HG02885 (cell line): Measurements from ENCODE around the gene CAMTA1.

Experiments used
- ATAC-seq: cut with Tn5 transposase; IDR thresholded peaks from one replicate; pipeline ENCODE4 v1.9.1; 2021; ENCODE audit warnings: mild to moderate bottlenecking; ENCODE audit not compliant: unreplicated experiment, poor library complexity

The CAMTA1 gene

DNA sequence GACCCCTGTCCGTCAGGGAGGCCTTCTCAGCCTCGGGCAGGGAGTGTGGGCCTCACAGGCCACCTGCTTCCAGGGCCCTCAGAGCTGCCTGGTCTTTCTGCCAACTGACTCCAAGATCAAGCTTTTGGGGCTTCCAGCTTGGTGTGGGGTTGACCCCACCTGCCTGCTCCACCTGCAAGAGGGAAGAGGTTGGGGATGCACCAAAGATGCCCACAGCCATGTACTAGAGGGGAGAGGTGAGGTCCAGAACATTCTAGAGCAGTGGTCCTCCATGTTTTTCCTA is 719.1 kb downstream of the CAMTA1 start:
- ATAC-seq = no peak

DNA sequence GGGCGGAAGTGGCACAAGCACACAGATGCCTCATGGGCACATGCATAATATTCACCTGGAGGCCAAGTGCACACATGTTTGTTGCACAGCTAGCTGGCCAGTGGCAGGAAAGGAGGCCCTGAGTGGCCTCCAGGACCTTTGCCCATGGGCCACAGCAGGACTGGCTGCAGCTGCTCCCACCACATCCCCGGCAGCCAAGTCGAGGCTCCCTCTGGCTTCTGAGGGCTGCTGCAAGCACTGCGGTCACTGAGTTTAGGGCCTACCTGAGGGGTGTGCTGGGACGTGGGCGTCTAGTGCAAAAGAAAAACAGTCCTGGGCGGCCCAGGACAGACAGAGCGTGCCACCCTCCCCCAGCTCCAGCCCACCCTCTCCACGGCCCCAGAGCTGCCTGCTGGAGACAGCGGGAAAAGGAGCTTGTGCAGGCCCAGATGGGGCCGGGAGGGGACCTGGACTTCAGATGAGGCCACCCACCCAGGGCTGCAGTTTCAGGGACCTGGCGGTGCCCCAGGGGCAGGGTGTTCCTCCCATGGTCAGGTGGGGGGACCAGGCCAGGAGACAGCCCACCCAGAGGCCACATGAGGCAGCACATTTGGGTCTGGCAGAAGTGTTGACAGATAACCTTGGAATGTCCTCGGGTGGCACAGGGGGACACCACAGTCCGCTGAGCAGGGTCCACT is 720.0 kb downstream of the CAMTA1 start:
- ATAC-seq = no peak

DNA sequence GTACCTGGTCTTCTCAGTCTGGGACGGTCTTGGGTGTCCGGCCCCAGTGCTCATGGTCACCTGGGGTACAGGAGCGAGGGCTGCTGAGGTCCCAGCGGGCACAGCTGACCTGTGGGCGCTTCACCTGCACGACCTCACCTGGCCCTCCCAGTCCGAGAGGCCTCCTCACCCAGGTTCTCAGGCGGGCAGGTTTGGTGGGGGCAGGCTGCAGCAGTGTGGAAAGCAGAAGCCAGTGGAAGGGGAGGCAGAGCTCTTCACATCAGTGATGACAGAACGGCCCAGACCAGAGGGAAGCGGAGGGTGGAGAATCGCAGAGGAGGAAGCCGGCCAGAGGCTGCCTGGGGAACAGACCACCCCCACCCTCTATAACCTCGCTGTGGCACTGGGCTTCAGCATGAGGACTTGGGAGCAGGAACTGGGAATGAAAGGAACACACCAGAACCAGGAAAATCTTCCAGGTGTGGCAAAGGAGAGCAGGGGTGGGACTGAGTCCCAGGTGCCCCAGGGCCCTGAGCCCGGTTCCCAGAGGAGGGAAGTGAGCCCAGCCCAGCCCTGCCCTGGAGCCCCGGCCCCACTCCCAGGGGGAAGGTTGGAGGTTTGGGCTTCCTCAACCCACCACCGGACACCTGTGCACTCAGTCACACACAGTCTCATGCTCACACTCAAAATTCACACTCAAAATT is 720.7 kb downstream of the CAMTA1 start:
- no peak for ATAC-seq

DNA sequence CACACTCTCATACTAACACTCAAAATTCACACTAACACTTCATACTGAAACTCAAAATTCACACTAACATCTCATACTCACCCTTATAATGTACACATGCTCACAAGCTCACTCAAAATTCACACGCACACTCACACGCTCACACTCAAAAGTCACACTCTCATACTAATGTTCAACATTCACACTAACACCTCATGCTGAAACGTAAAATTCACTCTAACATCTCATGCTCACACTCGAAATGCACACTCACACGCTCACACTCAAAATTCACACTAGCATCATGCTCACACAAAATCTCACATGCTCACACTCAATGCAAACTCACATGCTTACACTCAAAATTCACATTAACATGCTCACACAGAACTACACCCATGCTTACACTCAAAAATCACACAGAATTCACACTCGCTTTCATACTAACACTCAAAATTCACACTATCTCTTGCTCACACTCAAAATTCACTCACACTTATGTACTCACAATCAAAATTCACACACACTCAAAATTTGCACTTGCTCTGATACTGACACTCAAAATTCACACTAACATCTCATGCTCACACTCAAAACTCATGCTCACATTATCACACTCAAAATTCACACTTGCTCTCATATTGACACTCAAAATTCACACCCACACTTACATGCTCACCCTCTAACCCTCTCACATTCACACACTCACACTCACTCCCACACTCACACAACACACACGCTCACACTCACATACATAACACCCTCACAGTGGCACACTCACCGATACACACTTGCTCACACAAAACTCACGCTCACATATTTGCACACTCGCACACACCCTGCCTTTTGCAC is 721.4 kb downstream of the CAMTA1 start:
- ATAC-seq = no peak

DNA sequence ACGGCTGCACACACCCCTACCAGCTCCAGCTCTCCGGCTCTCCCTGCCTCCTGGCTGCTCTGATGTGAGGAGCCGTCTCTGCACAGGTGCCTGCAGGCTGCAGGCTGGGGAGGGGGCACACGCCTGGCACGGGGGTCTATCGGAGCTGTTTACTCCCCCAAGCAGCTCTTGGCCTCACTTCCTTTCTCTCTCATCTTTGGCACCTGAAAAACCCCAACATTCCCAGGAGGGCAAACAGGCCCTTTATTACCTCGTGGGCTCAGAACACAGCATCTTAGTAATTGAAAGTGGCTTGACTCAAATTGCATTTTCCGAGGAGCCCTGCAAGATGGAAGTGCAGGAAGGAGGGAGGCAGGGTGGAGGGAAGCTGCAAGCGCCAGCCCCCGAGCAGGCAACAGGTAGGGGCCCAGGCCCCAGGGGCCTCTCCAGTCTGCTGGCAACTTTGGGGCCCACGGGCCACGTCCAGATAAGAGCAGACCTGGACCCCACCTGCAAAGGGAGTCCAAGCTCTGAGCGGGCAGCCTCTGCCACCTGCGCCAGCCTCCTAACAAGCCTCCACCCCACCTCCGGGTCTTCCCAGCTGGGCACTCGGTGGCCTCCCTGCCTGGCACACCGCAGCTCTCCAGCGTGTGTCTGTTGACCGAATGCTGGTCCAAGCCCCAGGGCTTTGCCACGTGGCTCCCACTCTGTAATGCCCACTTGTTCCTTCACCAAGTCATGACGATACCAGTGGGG is 722.2 kb downstream of the CAMTA1 start:
- ATAC-seq = no peak

DNA sequence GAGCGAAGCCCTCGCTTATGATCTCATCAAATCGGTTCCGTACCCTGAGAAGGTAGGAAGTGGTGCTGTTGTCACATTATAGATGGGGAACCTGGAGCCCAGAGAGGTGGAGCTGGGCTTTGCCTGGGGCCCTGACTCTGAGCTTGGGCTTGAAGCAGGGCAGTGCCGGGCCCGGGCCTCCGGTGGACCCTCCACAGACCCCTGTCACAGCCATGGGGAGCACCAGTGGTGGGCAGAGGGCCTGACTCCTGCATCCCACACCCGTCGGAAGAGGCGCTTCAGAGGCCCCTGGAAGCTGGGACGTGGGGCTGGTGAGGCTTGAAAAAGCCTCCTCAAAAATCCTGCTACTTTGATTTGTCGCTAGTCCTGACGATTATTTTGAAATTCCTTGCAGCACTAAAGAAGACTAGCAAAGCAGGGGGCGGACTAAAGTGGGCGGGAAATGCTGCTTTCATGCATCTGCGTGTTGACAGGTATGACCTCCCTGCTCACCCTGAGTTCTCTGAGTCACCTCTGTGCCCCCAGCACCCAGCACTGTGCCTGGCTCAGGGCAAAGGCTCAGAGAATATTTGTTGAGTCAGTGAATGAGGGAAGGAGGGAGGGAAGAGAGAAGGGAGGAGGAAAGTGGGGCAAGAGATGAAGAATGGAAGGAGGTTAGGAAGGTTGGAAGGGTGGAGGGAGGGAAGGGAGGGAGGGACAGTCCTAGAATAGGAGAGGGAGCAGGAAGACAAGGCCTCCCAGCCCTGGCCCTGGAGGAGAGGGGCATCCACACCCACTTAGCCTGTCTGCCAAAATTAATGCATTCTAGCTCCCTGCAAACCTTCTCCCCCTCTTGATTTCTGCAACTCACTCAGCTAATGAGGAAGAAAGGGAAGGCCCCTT is 723.0 kb downstream of the CAMTA1 start:
- no peak for ATAC-seq

DNA sequence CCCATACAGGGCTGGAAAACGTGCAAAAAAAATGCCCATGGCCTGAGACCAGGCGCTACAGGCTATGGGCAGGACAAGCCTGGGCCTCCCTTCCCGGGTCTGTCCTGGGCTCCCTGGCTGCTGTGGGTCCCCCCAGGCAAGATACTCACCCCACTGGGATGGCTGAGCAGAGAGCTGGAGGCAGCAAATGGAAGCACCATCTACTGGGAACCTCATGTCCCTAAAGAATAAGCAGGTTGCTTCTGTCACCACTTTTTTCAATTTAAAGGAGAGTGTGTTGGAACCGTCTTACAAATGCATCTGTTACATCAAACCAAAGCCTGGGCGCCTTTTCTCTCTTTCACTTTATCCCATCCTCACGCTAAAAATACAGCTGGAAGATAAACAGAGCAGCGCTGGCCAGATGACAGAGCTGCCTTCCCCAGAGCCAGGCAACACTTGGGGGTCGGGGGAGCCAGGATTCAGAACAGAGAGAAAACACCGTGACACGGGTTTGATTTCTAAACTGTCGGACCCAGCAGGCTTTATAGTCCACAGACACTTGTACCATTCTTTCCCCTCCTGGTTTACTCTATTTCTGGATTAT is 723.8 kb downstream of the CAMTA1 start:
- ATAC-seq = no peak

DNA sequence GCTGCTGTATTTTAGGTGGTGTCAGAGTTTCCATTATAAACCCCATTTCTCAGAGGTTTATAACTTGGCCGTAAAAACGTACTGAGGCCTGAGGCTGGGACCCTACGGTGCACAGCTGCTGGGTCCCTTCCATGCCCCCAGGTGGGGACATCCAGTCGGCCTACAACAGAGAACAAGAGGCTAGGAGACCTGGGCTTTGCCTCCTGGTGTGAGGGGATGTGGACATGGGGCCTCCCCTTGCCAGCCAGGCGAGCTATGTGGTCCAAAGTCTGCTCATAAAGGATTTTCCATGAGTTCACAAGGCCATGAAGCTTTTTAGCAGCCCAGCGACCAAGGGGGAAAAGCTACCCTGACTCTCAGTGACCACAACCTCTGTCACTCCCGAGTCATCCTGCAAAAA is 724.3 kb downstream of the CAMTA1 start:
- ATAC-seq = no peak

DNA sequence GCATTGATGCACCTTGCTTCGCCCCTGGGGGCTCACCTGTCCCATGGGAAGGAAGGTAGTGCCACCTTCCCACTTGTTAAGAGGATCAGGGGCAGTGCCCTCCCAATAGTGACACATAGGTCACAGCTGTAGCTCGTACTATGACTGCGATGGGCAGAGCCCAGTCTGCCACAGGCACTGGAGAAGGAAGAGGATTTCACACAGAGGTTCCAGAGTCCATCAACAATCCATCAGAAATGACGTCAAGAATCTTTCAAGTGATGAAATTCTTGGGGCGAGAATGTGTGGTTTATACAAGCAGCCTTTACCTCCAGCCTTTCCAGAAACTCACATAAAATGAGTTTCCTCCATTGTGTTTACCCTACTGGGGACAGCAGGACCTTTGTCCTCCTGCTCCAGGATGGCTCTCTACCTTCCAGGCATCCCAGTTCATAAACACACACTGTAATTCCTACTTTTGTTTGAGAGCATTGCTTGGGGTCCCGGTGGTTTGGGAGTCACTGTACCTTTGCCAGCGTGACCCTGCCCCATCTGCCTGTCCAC is 725.2 kb downstream of the CAMTA1 start:
- ATAC-seq = no peak

DNA sequence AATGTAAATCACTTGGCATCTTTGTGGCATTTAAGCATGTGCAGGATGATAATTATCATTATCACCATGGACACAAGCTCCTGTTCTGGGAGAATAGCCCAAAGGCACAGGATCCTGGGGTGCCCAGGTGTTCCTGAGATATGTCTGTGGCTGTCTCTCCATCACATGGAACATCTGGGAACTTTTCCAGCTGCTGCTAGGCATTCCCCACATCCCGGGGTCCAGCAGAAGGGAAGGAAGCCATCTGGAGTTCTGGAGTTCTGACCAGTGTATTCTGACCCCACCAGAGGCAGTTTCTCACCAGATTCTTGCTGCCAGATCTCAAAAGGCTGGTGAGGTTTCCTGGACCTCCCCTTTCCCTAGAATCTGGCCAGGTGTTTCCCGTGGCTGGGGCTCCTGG is 726.1 kb downstream of the CAMTA1 start:
- no peak for ATAC-seq

DNA sequence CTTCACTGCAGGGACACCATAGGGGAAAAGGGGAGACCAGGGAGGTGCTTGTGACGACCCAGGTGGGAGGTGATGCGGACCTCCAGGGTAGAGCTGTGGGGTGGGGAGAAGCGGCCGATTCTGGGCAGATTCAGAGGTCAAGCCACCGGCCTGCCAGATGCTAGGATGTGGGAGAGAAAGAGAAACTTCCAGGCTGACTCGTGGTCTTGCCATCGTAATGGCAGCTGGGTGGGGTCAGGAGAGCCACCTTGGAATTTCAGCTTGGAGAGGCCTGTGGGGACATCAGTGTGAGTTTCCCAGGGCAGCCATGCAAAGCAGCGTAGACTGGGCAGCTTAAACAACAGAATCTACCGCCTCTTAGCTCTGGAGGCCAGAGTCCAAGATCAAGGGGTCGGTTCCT is 727.8 kb downstream of the CAMTA1 start:
- no peak for ATAC-seq

DNA sequence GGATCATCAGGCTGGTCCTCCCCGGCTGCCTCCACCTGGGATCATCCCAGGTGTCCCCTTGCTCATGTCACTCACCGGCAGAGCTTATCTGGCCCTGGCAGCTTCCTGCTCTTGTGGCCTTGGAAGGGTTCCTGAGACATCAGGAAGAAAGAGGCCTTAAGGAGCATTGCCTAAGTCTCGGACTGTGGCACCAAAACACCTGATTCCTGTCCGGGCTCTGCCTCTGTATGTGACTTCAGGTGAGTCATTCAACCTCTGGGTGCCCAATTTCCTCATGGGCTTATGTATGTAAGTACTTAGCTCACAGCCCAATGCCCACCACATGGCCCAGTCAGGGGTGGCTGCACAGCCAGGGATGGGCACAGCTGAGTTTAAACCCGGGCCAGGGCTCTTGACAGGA is 729.9 kb downstream of the CAMTA1 start:
- no peak for ATAC-seq

DNA sequence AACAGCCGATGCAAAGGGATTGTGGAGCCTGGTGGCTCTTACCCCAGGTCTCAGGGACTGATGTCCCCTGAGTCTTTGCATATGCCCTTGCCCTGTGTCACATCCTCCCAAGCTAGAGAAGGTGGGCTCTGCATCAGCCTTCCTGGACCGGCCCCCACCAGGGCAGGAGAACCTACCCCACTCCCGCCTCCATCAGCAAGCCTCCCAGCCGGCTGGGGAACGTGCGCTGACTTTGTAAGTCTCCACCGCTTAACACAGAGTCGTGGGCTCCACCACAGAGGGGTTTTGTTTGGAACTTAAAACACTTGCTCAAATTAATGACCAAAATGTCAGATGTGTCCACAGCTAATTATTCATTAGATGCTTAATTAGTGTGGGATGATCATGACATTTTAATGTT is 730.6 kb downstream of the CAMTA1 start:
- ATAC-seq = no peak

DNA sequence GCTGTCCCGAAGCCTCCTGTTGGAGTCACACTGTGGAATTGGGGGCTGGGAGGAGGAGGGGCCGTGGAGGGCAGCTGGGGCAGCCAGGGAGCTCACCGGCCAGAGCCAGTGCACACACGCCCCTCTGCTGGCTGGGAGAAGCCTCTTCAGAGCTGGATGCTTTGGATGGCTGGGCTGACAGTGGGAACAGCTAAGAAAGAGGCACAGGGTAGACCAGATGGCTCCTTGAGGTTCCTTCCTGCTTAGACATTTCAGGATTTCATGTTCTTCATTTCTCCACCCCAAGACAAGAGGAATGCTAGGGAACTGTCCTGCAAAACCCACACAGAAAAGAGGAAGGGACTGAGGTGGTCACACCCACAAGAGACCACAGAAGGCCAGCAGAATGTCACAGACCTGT is 731.1 kb downstream of the CAMTA1 start:
- no peak for ATAC-seq

DNA sequence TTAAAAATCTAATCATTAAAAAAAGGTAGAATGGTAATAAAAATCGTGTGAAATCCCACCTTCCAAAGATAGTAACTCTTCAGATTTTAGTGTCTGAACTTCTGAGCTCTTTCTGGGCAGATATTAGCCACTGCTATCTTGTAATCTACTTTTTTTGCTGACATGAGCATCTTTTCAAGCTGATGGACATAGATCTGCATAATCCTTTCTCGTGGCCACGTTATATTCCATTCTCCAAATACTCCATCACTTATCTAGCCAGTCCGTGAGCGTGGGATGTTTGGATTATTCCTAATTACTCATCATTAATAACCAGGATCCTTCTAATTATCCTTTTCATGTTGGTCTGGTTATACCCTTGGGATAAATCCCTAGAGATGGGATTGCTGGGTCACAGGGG is 731.7 kb downstream of the CAMTA1 start:
- no peak for ATAC-seq

DNA sequence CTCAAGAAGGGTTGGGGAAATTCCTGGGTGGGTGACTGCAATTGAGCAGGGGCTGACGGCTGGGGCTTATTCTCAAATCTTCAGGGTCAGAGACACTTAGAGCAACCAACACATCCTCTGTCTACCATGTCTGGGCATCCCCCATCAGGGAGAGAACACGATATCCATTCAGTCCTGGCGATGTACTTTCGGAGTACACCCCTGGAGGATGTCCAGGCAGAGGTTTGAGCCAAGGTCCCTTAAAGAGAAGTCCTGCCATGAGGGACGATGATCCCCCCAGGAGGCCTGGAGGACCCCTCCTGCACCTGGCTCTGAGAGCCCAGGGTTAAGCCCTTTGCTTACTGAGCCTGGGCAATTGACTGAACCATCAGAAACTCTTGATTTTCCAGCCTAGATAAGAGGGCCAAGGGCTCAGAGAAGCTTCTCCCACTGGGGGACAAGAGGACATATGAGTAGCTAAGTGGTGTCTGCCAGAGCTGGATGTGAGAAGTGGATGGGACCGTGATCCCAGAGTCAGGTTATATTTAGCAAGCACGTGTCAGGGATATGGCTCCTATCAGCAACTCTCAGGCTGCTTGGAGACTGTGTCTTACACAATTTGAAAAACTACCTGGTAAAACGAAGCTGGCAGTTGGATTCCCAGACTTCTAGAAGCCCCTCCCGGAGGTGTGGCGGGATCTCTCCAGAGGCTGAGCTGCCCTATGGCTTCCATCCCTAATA is 732.5 kb downstream of the CAMTA1 start:
- ATAC-seq = no peak

DNA sequence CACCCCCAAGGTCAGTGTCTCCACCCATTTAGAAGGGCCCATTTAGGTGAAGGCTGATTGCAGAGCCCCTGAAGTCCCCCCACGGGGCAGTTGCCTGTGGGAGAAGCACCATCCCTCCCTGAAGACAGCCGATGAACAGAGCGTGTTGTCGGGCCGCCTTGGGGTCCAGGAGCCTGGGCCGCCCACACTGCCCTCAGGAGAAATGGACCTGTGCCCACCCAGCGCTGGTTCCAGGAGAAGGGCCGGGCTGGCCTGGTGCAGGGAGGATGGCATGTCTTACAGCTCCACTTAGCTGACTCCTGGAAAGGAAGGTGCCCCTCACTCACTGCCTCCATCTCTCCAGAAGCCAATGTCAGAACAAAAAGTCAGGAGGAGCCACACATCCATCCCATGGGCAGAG is 733.2 kb downstream of the CAMTA1 start:
- ATAC-seq = no peak

DNA sequence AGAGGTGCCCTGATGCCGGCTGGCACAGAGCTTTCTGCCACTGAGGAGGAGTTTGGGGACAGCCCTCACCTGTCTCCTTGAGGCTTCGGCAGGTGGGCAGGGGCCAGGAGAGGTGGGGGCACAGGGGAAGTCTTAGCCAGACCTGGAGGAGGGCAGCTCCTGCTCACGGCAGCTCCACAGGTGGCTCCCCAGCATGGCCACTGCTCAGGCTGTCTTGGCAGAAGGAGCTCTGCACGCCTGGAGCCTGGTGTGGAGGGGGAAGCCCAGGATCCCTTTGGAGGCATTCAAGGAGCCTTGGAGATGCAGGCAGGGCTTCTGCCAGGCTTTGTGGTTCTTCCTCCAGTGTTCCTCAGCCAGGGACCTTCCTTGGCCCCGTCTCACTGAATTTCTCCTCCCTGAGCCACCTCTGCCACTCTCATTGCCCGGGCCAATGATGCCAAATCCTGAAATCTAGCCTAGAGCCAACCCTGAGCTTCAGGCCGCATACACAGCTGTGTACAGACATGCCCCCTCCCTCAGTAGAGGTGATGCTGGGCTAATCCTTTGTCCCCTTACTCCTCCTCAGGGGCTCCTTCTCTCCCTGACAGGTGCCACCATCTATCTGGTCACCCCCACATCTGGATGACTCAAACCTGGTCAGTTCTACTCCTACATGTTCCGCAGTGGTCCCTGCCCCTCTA is 734.1 kb downstream of the CAMTA1 start:
- no peak for ATAC-seq
